A549 (cell line): ENCODE measurements around the gene CERS6.

Experiments
- CEBPB ChIP-seq, 2 experiments: fragments of >200 bp in 1 of 2; sonication (Bioruptor Twin) in 1 of 2; formaldehyde crosslinking in 1 of 2; IDR thresholded peaks; 2 replicates each; pipeline ENCODE4 v1.6.1; 2012 to 2016
- CHD2 ChIP-seq: fragments of 150-350 bp; IDR thresholded peaks from 2 replicates; pipeline ENCODE4 v1.6.1; 2014; ENCODE audit warnings: low read length; ENCODE audit not compliant: partially characterized antibody
- JUNB ChIP-seq: fragments of >200 bp; sonication (Bioruptor Twin); formaldehyde crosslinking; IDR thresholded peaks from 2 replicates; pipeline ENCODE4 v1.6.1; 2016
- POLR2A ChIP-seq: IDR thresholded peaks from 2 replicates; pipeline ENCODE4 v1.6.1; 2012; ENCODE audit warnings: mild to moderate bottlenecking, low read length
- TF ChIP-seq, protein P1 (sequence below): fragments of >200 bp; sonication (Bioruptor Twin); formaldehyde crosslinking; IDR thresholded peaks from 3 replicates; pipeline ENCODE4 v1.5.1; 2016
- TF ChIP-seq, protein P2 (sequence below): fragments of 450-650 bp; IDR thresholded peaks from 2 replicates; pipeline ENCODE4 v1.6.1; 2014; ENCODE audit warnings: antibody characterized with exemption
- TF ChIP-seq, protein P3 (sequence below): IDR thresholded peaks from 2 replicates; pipeline ENCODE4 v1.6.1; 2012

DNA sequence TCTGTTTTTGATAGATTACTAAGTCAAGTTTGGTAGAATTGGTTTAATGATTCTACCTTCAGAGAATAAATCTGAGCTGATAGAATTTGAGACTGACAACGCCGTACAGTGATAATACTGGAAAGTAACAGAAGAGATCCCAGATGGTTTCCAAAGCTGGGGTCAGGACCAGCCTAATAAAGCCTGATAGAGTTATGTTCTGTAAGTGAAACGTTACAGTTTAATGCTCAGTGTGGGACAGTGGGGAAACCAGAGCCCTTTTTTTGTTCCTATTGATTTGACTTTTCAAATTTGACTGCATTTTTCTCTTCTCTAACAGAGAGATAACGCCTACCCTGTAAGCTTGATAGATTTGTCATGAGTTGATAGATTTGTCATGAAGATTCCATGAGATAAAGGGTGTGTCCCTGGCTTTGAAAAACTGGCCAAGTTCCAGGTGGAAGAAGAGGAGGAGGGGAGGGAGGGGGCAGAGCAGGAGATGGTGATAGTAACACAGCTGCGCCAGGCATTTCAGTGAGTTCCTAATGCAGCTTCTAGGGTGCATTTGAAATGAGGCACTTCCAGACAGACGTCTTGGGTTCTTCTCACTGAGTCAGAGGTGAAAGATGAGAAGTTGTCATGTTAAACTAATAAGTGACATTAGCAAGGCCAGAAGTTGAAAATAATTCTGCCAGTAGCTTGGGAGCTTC is 65.1 kb downstream of the CERS6 start:
- TF ChIP-seq, protein P1, sequence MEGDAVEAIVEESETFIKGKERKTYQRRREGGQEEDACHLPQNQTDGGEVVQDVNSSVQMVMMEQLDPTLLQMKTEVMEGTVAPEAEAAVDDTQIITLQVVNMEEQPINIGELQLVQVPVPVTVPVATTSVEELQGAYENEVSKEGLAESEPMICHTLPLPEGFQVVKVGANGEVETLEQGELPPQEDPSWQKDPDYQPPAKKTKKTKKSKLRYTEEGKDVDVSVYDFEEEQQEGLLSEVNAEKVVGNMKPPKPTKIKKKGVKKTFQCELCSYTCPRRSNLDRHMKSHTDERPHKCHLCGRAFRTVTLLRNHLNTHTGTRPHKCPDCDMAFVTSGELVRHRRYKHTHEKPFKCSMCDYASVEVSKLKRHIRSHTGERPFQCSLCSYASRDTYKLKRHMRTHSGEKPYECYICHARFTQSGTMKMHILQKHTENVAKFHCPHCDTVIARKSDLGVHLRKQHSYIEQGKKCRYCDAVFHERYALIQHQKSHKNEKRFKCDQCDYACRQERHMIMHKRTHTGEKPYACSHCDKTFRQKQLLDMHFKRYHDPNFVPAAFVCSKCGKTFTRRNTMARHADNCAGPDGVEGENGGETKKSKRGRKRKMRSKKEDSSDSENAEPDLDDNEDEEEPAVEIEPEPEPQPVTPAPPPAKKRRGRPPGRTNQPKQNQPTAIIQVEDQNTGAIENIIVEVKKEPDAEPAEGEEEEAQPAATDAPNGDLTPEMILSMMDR: no peak
- TF ChIP-seq, protein P2, sequence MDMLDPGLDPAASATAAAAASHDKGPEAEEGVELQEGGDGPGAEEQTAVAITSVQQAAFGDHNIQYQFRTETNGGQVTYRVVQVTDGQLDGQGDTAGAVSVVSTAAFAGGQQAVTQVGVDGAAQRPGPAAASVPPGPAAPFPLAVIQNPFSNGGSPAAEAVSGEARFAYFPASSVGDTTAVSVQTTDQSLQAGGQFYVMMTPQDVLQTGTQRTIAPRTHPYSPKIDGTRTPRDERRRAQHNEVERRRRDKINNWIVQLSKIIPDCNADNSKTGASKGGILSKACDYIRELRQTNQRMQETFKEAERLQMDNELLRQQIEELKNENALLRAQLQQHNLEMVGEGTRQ: no peak
- TF ChIP-seq CHD2: no peak
- no peak for TF ChIP-seq POLR2A
- no peak for TF ChIP-seq CEBPB (IDR thresholded peaks at IDR 0.05)
- TF ChIP-seq, protein P3, sequence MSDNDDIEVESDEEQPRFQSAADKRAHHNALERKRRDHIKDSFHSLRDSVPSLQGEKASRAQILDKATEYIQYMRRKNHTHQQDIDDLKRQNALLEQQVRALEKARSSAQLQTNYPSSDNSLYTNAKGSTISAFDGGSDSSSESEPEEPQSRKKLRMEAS: no peak
- no peak for TF ChIP-seq JUNB
